GM12878 (cell line): Measurements from ENCODE around the gene SOX2. TPM values are rescaled to one million over a fixed set of nuclear protein-coding genes. Genes with fewer than 3 reads are reported as not detected.

Source experiments
- ATAC-seq: fragments of 200-7000 bp; cut with Tn5 transposase; 3 replicates; pipeline ENCODE4 v1.9.1; 2020; ENCODE audit warnings: mild to moderate bottlenecking, moderate library complexity
- BruUV-seq: library from RNA; stranded (reverse); fragments of 400-500 nt; replicated peaks from 2 replicates; lab custom pipeline; 2021; lab: Mats Ljungman, UMichigan
- CTCF ChIA-PET: fragments of 300-600 bp; sonication (Branson Sonifier 250); formaldehyde crosslinking; extraction: SDS; loops from one replicate; lab custom pipeline; 2021; ENCODE audit warnings: inconsistent platforms; lab: Yijun Ruan, JAX
- POLR2A ChIA-PET: fragments of 350-600 bp; formaldehyde crosslinking; extraction: SDS; loops from one replicate; lab custom pipeline; 2021; ENCODE audit warnings: inconsistent platforms; lab: Charles Lee
- RAD21 ChIA-PET: fragments of 300-600 bp; sonication (Branson Sonifier 250); formaldehyde crosslinking; loops from one replicate; lab custom pipeline; 2023; ENCODE audit warnings: antibody characterized with exemption; ENCODE audit not compliant: unreplicated experiment; lab: Charles Lee
- SMC1A ChIA-PET: fragments of 300-600 bp; sonication (Branson Sonifier 250); formaldehyde crosslinking; loops from one replicate; lab custom pipeline; 2023; ENCODE audit not compliant: unreplicated experiment, uncharacterized antibody; lab: Charles Lee
- DNase-seq: peaks from one replicate; pipeline ENCODE4 v3.0.0-alpha.2; 2011; ENCODE audit warnings: low read depth, low spot score
- FAIRE-seq: peaks from 3 replicates; lab custom pipeline; 2011; peaks lifted over from hg19 to GRCh38; lab: Jason Lieb, UNC
- H2AFZ ChIP-seq: 2 replicates; pipeline ENCODE4 v1.6.0; 2011; ENCODE audit warnings: low read depth, low read length, control low read depth; ENCODE audit not compliant: control insufficient read depth
- H3K27ac ChIP-seq: 2 replicates; pipeline ENCODE4 v1.5.1; 2011; ENCODE audit warnings: control low read depth; ENCODE audit not compliant: control insufficient read depth, insufficient read depth
- H3K27me3 ChIP-seq, 2 experiments: replicated peaks in 1 of 2; 2 replicates each; pipeline versions ENCODE4 v1.6.0 to v1.6.1; 2011; ENCODE audit warnings: low read length in 1 of 2; ENCODE audit not compliant: control insufficient read depth in 2 of 2, insufficient read depth in 2 of 2
- H3K36me3 ChIP-seq, 2 experiments: 2 replicates each; pipeline ENCODE4 v1.5.1; 2011; ENCODE audit warnings: low read length in 1 of 2; ENCODE audit not compliant: control insufficient read depth in 2 of 2, insufficient read depth in 2 of 2
- H3K4me1 ChIP-seq: 2 replicates; pipeline ENCODE4 v1.6.1; 2011; ENCODE audit warnings: mild to moderate bottlenecking, low read length, moderate library complexity, mixed read lengths; ENCODE audit not compliant: control insufficient read depth, insufficient read depth
- H3K4me2 ChIP-seq: 2 replicates; pipeline ENCODE4 v1.6.0; 2011; ENCODE audit warnings: control low read depth; ENCODE audit not compliant: control insufficient read depth, insufficient read depth
- H3K4me3 ChIP-seq: fragments of 200-600 bp; sonication (generic); 2 replicates; pipeline ENCODE4 v1.5.1; 2016
- H3K79me2 ChIP-seq: 2 replicates; pipeline ENCODE4 v1.6.0; 2011; ENCODE audit warnings: low read length; ENCODE audit not compliant: control insufficient read depth, insufficient read depth
- H3K9ac ChIP-seq: 2 replicates; pipeline ENCODE4 v1.8.0; 2011; ENCODE audit warnings: low read length, control low read depth, mixed read lengths; ENCODE audit not compliant: control insufficient read depth, insufficient read depth
- H3K9me3 ChIP-seq: replicated peaks from 3 replicates; pipeline ENCODE4 v1.5.1; 2011; ENCODE audit warnings: mild to moderate bottlenecking, low read length; ENCODE audit not compliant: control insufficient read depth, insufficient read depth
- H4K20me1 ChIP-seq: 2 replicates; pipeline ENCODE4 v1.6.0; 2011; ENCODE audit not compliant: control insufficient read depth, insufficient read depth
- ATF7 ChIP-seq: fragments of 450-650 bp; IDR thresholded peaks from 2 replicates; pipeline ENCODE4 v1.6.1; 2016; ENCODE audit warnings: low read depth, mild to moderate bottlenecking
- CBX5 ChIP-seq: sonication (generic); IDR thresholded peaks from 2 replicates; pipeline ENCODE4 v1.6.1; 2016; ENCODE audit warnings: low read depth, moderate library complexity, mild to moderate bottlenecking, inconsistent platforms
- TAF1 ChIP-seq: IDR thresholded peaks from 2 replicates; pipeline ENCODE4 v1.6.1; 2011; ENCODE audit warnings: mild to moderate bottlenecking, low read depth, low read length, borderline replicate concordance
- WGBS: methylation state at CpG from one replicate; pipeline ENCODE4 v1.1.6; 2016; ENCODE audit warnings: low lambda C conversion rate; ENCODE audit not compliant: insufficient replicate concordance, insufficient coverage; ENCODE audit errors: missing lambda C conversion rate; 5-methylcytosine and 5-hydroxymethylcytosine counted together
- in situ Hi-C: fragments of 300-500 bp; cut with MboI; formaldehyde crosslinking; loops from 9 replicates; pipeline ENCODE4 v1.14.3; 2018; ENCODE audit warnings: mixed read lengths
- intact Hi-C: fragments of 100-400 bp; cut with micrococcal nuclease; formaldehyde crosslinking; loops from one replicate; pipeline ENCODE4 v1.14.2; 2022; ENCODE audit not compliant: unreplicated experiment
- polyA plus RNA-seq, 11 experiments: library from polyadenylated mRNA; depleted of rRNA in 4 of 11; unstranded in 6 of 11; stranded (reverse) in 5 of 11; fragments of >200 nt; fragmentation: Nextera tagmentation in 4 of 11; fragmentation: Illumina TruSeq in 1 of 11; extraction: Ambion mirVana in 4 of 11; extraction: Trizol in 1 of 11; gene quantifications; 1 replicate in 1 of 11; 2 replicates in 10 of 11; pipeline versions ENCODE4 v1.2.1 to v1.2.3, GENCODE V29; 2011 to 2016; ENCODE audit warnings: inconsistent platforms in 2 of 11, missing spikeins in 2 of 11, low read depth in 1 of 11
- total RNA-seq, 4 experiments: library from RNA; depleted of rRNA in 3 of 4; stranded (reverse); fragments of >200 nt in 3 of 4; fragmentation: Illumina TruSeq in 1 of 4; extraction: Trizol in 1 of 4; gene quantifications; 2 replicates each; pipeline versions ENCODE4 v1.2.1 to v1.2.3, GENCODE V29; 2013 to 2021
- TF ChIP-seq, protein P1 (sequence below): IDR thresholded peaks from 2 replicates; pipeline ENCODE4 v1.6.1; 2012; ENCODE audit warnings: mild to moderate bottlenecking, low read depth, low read length

SOX2 gene
- total and polyA plus RNA-seq, 10 of the 15 experiments (the other 5 are each of a cell fraction or from before 2014, with no cell fraction given) = 0.06 to 0.10 (median 0.07) TPM; not detected in 6

DNA sequence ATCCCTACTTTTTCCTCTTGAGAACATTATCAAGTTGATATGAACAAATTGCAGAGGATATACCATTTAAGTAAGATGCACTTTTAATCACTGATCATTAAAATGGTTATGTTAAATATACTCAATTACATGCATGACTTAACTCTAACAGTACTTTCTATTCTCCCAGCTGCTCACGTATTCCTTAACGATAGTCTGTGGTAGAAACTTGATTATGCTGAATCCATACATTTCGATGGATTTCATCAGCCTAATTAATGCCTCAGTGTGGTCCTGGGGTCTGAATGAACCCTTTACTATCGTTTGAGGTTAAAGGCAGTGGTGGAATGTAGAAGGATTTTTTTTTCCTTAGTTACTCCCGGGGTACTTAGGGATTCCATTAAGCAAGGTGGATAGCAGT is 18.6 kb downstream of the SOX2 start:
- ChIA-PET SMC1A (no interaction called here), RAD21 (no interaction called here), CTCF (interaction anchor here (1.4 kb wide), 1 partner anchor 30 kb away, joined by 6 read pairs; no protein-coding TSS in a partner anchor), POLR2A (no interaction called here)
- no peak for DNase-seq
- FAIRE-seq = no peak
- Histone ChIP-seq H3K79me2 (no peaks in the 10 kb centered on the region), H3K9me3 (no peaks in the 10 kb centered on the region), H2AFZ (no peak overlapping the region), H4K20me1 (no peaks in the 10 kb centered on the region; the same call in 1 of the 2 replicates), H3K9ac (no peak overlapping the region), H3K36me3 (no peaks in the 10 kb centered on the region), H3K27me3 (peaks cover 4 to 19% of the 10 kb centered on the region in 2 experiments), H3K4me2 (no peak overlapping the region), H3K27ac (no peak overlapping the region), H3K4me1 (no peaks in the 10 kb centered on the region), H3K4me3 (no peak overlapping the region)
- 0% methylated on average over 5 of the region's 5 CpGs for WGBS
- intact Hi-C loops (no loop called here), in situ Hi-C loops (no loop called here)
- ATAC-seq = no peak
- BruUV-seq = no TSS peak
- TF ChIP-seq CBX5 (no peak), TAF1 (no peak), ATF7 (no peak)
- TF ChIP-seq, protein P1, sequence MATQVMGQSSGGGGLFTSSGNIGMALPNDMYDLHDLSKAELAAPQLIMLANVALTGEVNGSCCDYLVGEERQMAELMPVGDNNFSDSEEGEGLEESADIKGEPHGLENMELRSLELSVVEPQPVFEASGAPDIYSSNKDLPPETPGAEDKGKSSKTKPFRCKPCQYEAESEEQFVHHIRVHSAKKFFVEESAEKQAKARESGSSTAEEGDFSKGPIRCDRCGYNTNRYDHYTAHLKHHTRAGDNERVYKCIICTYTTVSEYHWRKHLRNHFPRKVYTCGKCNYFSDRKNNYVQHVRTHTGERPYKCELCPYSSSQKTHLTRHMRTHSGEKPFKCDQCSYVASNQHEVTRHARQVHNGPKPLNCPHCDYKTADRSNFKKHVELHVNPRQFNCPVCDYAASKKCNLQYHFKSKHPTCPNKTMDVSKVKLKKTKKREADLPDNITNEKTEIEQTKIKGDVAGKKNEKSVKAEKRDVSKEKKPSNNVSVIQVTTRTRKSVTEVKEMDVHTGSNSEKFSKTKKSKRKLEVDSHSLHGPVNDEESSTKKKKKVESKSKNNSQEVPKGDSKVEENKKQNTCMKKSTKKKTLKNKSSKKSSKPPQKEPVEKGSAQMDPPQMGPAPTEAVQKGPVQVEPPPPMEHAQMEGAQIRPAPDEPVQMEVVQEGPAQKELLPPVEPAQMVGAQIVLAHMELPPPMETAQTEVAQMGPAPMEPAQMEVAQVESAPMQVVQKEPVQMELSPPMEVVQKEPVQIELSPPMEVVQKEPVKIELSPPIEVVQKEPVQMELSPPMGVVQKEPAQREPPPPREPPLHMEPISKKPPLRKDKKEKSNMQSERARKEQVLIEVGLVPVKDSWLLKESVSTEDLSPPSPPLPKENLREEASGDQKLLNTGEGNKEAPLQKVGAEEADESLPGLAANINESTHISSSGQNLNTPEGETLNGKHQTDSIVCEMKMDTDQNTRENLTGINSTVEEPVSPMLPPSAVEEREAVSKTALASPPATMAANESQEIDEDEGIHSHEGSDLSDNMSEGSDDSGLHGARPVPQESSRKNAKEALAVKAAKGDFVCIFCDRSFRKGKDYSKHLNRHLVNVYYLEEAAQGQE = no peak
